ENCODE data around the gene SHC2. TPM values are rescaled to one million over a fixed set of nuclear protein-coding genes. Genes with fewer than 3 reads are reported as not detected.
A peak's percentile ranks its signal among the peaks of the same experiment; 100 is the strongest.

The SHC2 gene
- total and polyA plus RNA-seq, 2 of the 13 experiments (the other 11 are each of a cell fraction or from before 2014, with no cell fraction given), result 9.0 to 18.3 TPM

DNA sequence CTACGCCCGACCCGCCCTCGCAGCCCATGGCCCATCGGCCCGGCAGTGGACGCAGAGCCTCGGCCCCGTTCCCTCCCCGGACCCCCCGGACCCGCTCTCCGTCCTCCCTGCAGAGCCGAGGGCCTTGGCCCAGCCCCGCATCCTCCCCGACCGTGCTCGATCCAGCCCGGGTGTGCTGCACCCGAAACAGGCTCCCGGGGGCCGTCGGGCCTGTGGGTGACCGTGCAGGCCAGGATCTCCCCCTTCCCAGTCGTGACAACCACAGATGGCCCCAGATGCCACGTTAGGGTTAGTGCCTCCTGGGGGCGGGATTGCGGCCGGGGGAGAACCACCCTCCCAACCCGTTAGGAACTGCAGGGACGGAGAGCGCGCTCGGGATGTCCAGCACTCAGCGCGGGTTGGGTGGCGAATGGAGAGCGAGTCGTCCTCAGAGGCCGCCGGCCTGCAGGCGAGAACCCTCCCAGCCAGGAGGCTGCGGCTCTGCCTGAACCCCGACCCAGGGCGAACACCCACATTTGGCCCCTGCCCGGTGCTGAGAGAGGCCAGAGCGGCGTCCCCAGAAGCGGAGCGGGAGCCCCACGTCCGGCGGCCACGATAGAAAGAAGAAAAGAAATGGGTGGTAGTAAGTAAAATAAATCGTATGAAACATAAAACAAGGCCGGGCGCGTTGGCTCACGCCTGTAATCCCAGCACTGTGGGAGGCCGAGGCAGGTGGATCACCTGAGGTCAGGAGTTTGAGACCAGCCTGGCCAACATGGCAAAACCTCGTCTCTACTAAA lies 28.8 kb upstream of the SHC2 start (continued):
- TF ChIP-seq ZFP62 (CRISPR knock-in tag; IDR thresholded peaks at IDR 0.05), result no peak
- TF ChIP-seq MLX (CRISPR knock-in tag; IDR thresholded peaks at IDR 0.05), result no peak
- peak; percentile 42; the same call in 1 of the 2 replicates for TF ChIP-seq CTCF (CRISPR knock-in tag; IDR thresholded peaks at IDR 0.05)
- TF ChIP-seq KAT8 (CRISPR knock-in tag; IDR thresholded peaks at IDR 0.05), result no peak
- TF ChIP-seq, protein P1, sequence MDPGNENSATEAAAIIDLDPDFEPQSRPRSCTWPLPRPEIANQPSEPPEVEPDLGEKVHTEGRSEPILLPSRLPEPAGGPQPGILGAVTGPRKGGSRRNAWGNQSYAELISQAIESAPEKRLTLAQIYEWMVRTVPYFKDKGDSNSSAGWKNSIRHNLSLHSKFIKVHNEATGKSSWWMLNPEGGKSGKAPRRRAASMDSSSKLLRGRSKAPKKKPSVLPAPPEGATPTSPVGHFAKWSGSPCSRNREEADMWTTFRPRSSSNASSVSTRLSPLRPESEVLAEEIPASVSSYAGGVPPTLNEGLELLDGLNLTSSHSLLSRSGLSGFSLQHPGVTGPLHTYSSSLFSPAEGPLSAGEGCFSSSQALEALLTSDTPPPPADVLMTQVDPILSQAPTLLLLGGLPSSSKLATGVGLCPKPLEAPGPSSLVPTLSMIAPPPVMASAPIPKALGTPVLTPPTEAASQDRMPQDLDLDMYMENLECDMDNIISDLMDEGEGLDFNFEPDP (CRISPR knock-in tag; conservative IDR thresholded peaks at IDR 0.05), result 0 out of 2 replicates have a peak, but pooled peaks have one; percentile 94
- 0 out of 2 replicates have a peak, but pooled peaks have one; percentile 25 for TF ChIP-seq FOXC1 (CRISPR knock-in tag; IDR thresholded peaks at IDR 0.05; ENCODE audit: borderline replicate concordance)
- no peak for TF ChIP-seq RFXANK (CRISPR knock-in tag; IDR thresholded peaks at IDR 0.05)
- TF ChIP-seq ZNF615 (CRISPR knock-in tag; IDR thresholded peaks at IDR 0.05; ENCODE audit: borderline replicate concordance), result 0 out of 2 replicates have a peak, but pooled peaks have one; percentile 88
- TF ChIP-seq ZNF547 (CRISPR knock-in tag; IDR thresholded peaks at IDR 0.05), result 0 out of 2 replicates have a peak, but pooled peaks have one; percentile 9
- TF ChIP-seq ZNF501 (CRISPR knock-in tag; IDR thresholded peaks at IDR 0.05), result peak; percentile 60; the same call in 1 of the 2 replicates
- TF ChIP-seq KDM5B (CRISPR knock-in tag; IDR thresholded peaks at IDR 0.05; ENCODE audit: borderline replicate concordance), result peak; percentile 29; the same call in 1 of the 2 replicates
- peak; percentile 42; the same call in 1 of the 2 replicates for TF ChIP-seq ZNF337 (CRISPR knock-in tag; IDR thresholded peaks at IDR 0.05; ENCODE audit: borderline replicate concordance, low read depth)
- peak; percentile 49; the same call in 1 of the 2 replicates for TF ChIP-seq ZNF317 (CRISPR knock-in tag; IDR thresholded peaks at IDR 0.05)
- TF ChIP-seq ZNF782 (CRISPR knock-in tag; IDR thresholded peaks at IDR 0.05; ENCODE audit: borderline replicate concordance), result 0 out of 2 replicates have a peak, but pooled peaks have one; percentile 17
- 0 out of 2 replicates have a peak, but pooled peaks have one; percentile 20 for TF ChIP-seq MTA1 (CRISPR knock-in tag; IDR thresholded peaks at IDR 0.05; ENCODE audit: borderline replicate concordance)
- TF ChIP-seq ZNF160 (CRISPR knock-in tag; IDR thresholded peaks at IDR 0.05), result 0 out of 2 replicates have a peak, but pooled peaks have one; percentile 28
- TF ChIP-seq EEA1 (CRISPR knock-in tag; IDR thresholded peaks at IDR 0.05; ENCODE audit: borderline replicate concordance), result no peak
- no peak for TF ChIP-seq ZNF224 (CRISPR knock-in tag; IDR thresholded peaks at IDR 0.05)
- TF ChIP-seq STAG1 (CRISPR knock-in tag; IDR thresholded peaks at IDR 0.05), result no peak
- 0 out of 2 replicates have a peak, but pooled peaks have one; percentile 71 for TF ChIP-seq ZNF589 (CRISPR knock-in tag; conservative IDR thresholded peaks at IDR 0.05)
- TF ChIP-seq ZNF614 (CRISPR knock-in tag; IDR thresholded peaks at IDR 0.05; ENCODE audit: borderline replicate concordance), result no peak
- TF ChIP-seq RBAK (CRISPR knock-in tag; IDR thresholded peaks at IDR 0.05), result no peak
- 0 out of 2 replicates have a peak, but pooled peaks have one; percentile 31 for TF ChIP-seq ZNF543 (CRISPR knock-in tag; IDR thresholded peaks at IDR 0.05)
- 0 out of 2 replicates have a peak, but pooled peaks have one; percentile 34 for TF ChIP-seq JUND (CRISPR knock-in tag; IDR thresholded peaks at IDR 0.05)
- no peak for TF ChIP-seq NFRKB (IDR thresholded peaks at IDR 0.05)
